Transverse colon (tissue), 4 donors: Measurements from ENCODE around the gene GMDS. TPM values are rescaled to one million over a fixed set of nuclear protein-coding genes. Genes with fewer than 3 reads are reported as not detected.

Experiments
- DNase-seq: peaks from one replicate; pipeline ENCODE4 v3.0.0-alpha.2; 2019
- H3K27ac ChIP-seq, 4 donors: fragments of 200-600 bp; sonication (generic); 2 replicates each; pipeline ENCODE4 v1.5.1; 2016 to 2018; ENCODE audit warnings: inconsistent platforms in 4 of 4
- H3K27me3 ChIP-seq: fragments of 200-600 bp; sonication (generic); 2 replicates; pipeline ENCODE4 v1.5.1; 2017; ENCODE audit warnings: inconsistent platforms
- H3K36me3 ChIP-seq, 4 donors: fragments of 200-600 bp; sonication (generic); 2 replicates each; pipeline ENCODE4 v1.5.1; 2017 to 2019; ENCODE audit warnings: inconsistent platforms in 4 of 4
- H3K4me1 ChIP-seq, 4 donors: fragments of 200-600 bp; sonication (generic); 2 replicates each; pipeline ENCODE4 v1.5.1; 2017 to 2020; ENCODE audit warnings: inconsistent platforms in 4 of 4
- H3K4me3 ChIP-seq, 4 donors: fragments of 200-600 bp; sonication (generic); 1 replicate in 1 of 4; 2 replicates in 3 of 4; pipeline versions ENCODE4 v1.5.1 to v1.6.1; 2017 to 2019; ENCODE audit warnings: inconsistent platforms in 4 of 4
- H3K9me3 ChIP-seq, 2 donors: fragments of 200-600 bp; sonication (generic); 2 replicates each; pipeline ENCODE4 v1.5.1; 2017 to 2019; ENCODE audit warnings: inconsistent platforms in 2 of 2
- EP300 ChIP-seq: sonication (generic); formaldehyde crosslinking; IDR thresholded peaks from one replicate; pipeline ENCODE4 v1.6.1; 2017; ENCODE audit warnings: antibody characterized with exemption, low read depth
- POLR2A ChIP-seq: fragments of 450-650 bp; IDR thresholded peaks from one replicate; pipeline ENCODE4 v1.6.1; 2016; ENCODE audit warnings: antibody characterized with exemption, mild to moderate bottlenecking, moderate library complexity
- POLR2AphosphoS5 ChIP-seq, 3 donors: sonication (generic); formaldehyde crosslinking; IDR thresholded peaks; one replicate each; pipeline ENCODE4 v1.6.1; 2016; ENCODE audit warnings: antibody characterized with exemption in 3 of 3
- WGBS, 2 donors: methylation state at CpG; one replicate each; pipeline ENCODE4 v1.1.5; 2018; ENCODE audit warnings: low coverage in 1 of 2; 5-methylcytosine and 5-hydroxymethylcytosine counted together
- in situ Hi-C, 4 donors: fragments of 200-750 bp; cut with MboI; loops; one replicate each; pipeline versions ENCODE4 v1.15.0 to v1.15.1; 2017; ENCODE audit warnings: low sequenced_read_pairs in 3 of 4, low pct_ligation_motif_present in 1 of 4, low pct_unique_long_range_greater_than_20kb in 1 of 4
- intact Hi-C: fragments of 100-400 bp; cut with DNase I; formaldehyde crosslinking; loops from one replicate; pipeline ENCODE4 v1.15.1; 2023; ENCODE audit warnings: low total_unique reads
- total RNA-seq, 4 donors: library from RNA; depleted of rRNA; stranded (reverse); fragments of >200 nt; gene quantifications; one replicate each; pipeline ENCODE4 v1.1.0, GENCODE V29; 2016
- TF ChIP-seq, protein P1 (sequence below), 5 experiments: fragments of 200-600 bp in 3 of 5; fragments of 450-650 bp in 2 of 5; sonication (generic) in 3 of 5; IDR thresholded peaks; 1 replicate in 2 of 5; 2 replicates in 3 of 5; pipeline ENCODE4 v1.5.1; 2016 to 2017; ENCODE audit warnings: antibody characterized with exemption in 5 of 5, inconsistent platforms in 3 of 5, mild to moderate bottlenecking in 2 of 5, moderate library complexity in 1 of 5

The GMDS gene
- total RNA-seq, 4 donors from 2014 or later = 66.2 to 546 (median 102) TPM

DNA sequence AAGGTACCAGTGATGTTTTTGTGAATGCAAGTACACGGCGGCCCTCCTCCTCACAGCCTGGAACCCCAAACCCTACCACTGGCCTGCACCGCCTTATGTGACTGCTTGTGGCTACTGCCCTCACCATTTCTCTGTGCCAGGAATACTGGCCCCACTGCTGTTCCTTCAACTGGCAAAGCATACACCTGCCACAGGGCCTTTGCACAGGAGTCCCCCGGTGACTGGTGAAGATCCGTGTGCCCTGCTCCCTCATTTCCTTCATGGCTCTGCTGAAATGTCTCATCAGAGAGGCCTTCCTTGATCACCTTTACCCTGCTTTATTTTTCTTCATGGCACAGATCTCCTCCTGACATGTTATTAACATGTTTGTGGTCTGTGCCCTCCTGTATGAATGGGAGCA, 581.9 kb downstream of the GMDS start:
- H3K36me3 ChIP-seq = no peaks in the 10 kb centered on the region
- H3K4me3 ChIP-seq = no peak overlapping the region
- no peaks in the 10 kb centered on the region for H3K27me3 ChIP-seq
- no peaks in the 10 kb centered on the region for H3K9me3 ChIP-seq
- no peak overlapping the region for H3K27ac ChIP-seq
- in situ Hi-C loops = no loop called here
- DNase-seq = no peak
- TF ChIP-seq POLR2AphosphoS5 (IDR thresholded peaks at IDR 0.05) (no peak), POLR2A (no peak), EP300 (no peak)
- TF ChIP-seq, protein P1, sequence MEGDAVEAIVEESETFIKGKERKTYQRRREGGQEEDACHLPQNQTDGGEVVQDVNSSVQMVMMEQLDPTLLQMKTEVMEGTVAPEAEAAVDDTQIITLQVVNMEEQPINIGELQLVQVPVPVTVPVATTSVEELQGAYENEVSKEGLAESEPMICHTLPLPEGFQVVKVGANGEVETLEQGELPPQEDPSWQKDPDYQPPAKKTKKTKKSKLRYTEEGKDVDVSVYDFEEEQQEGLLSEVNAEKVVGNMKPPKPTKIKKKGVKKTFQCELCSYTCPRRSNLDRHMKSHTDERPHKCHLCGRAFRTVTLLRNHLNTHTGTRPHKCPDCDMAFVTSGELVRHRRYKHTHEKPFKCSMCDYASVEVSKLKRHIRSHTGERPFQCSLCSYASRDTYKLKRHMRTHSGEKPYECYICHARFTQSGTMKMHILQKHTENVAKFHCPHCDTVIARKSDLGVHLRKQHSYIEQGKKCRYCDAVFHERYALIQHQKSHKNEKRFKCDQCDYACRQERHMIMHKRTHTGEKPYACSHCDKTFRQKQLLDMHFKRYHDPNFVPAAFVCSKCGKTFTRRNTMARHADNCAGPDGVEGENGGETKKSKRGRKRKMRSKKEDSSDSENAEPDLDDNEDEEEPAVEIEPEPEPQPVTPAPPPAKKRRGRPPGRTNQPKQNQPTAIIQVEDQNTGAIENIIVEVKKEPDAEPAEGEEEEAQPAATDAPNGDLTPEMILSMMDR (IDR thresholded peaks at IDR 0.05) = no peak
- WGBS, 2 donors = 95 to 100% methylated on average over 2 to 5 of the region's 5 CpGs
- no peaks in the 10 kb centered on the region for H3K4me1 ChIP-seq
- intact Hi-C loops = no loop called here

DNA sequence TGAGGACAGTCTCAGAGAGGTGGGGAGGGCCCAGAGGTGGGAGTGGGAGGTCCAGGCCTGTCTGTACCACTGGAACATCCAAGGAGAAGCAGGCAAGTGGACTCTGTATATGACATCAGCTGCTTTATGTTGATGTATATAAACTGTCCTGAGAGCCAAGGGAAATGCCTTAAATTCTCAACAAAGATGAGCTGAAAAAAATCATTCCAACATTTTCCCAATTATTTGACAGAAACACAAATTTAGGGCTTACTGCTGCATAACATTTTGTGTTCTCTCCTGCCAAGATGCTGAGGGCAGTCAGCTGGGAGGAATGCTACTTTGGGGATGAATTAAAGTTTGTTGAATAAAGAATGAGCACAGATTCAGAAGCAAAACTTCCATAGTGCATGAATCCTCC, 582.9 kb downstream of the GMDS start:
- in situ Hi-C loops = no loop called here
- no peak overlapping the region for H3K27ac ChIP-seq
- no peaks in the 10 kb centered on the region for H3K9me3 ChIP-seq
- intact Hi-C loops = no loop called here
- no peak for DNase-seq
- H3K36me3 ChIP-seq = no peaks in the 10 kb centered on the region
- no peak overlapping the region for H3K4me3 ChIP-seq
- TF ChIP-seq POLR2AphosphoS5 (IDR thresholded peaks at IDR 0.05) (no peak), POLR2A (no peak), EP300 (no peak)
- TF ChIP-seq, protein P1 (IDR thresholded peaks at IDR 0.05) = no peak
- no peaks in the 10 kb centered on the region for H3K27me3 ChIP-seq
- H3K4me1 ChIP-seq = no peaks in the 10 kb centered on the region

DNA sequence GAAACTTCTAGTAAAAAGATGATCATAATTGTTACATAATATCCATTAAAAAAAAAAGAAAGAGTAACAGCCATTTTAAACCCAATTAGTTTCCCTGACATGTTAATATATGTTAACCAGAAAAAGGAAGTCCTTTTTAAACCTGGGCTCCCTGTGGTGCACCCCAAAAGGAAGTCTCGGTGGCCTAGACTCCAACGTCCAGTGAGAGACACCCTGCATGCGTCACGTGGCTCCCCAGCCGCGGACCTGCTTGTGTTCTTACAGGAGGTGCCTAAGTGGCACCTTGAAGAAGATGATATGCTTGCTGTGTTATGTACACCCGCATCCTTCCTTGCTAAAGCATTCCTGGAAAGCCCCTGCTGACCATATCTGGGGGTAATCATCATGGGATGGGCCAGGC, 585.6 kb downstream of the GMDS start:
- intact Hi-C loops (no loop called here), in situ Hi-C loops (no loop called here)
- H3K4me1 ChIP-seq = no peaks in the 10 kb centered on the region
- H3K4me3 ChIP-seq = no peak overlapping the region
- H3K27me3 ChIP-seq = no peaks in the 10 kb centered on the region
- H3K27ac ChIP-seq = no peak overlapping the region
- TF ChIP-seq POLR2A = no peak
- no peak for TF ChIP-seq POLR2AphosphoS5 (IDR thresholded peaks at IDR 0.05)
- TF ChIP-seq, protein P1 (IDR thresholded peaks at IDR 0.05) = no peak
- no peaks in the 10 kb centered on the region for H3K9me3 ChIP-seq
- DNase-seq = no peak
- 81% methylated on average over 7 of the region's 7 CpGs; no CpG with 5 or more reads in 1 of the 2 donors for WGBS, 2 donors
- H3K36me3 ChIP-seq = no peaks in the 10 kb centered on the region

DNA sequence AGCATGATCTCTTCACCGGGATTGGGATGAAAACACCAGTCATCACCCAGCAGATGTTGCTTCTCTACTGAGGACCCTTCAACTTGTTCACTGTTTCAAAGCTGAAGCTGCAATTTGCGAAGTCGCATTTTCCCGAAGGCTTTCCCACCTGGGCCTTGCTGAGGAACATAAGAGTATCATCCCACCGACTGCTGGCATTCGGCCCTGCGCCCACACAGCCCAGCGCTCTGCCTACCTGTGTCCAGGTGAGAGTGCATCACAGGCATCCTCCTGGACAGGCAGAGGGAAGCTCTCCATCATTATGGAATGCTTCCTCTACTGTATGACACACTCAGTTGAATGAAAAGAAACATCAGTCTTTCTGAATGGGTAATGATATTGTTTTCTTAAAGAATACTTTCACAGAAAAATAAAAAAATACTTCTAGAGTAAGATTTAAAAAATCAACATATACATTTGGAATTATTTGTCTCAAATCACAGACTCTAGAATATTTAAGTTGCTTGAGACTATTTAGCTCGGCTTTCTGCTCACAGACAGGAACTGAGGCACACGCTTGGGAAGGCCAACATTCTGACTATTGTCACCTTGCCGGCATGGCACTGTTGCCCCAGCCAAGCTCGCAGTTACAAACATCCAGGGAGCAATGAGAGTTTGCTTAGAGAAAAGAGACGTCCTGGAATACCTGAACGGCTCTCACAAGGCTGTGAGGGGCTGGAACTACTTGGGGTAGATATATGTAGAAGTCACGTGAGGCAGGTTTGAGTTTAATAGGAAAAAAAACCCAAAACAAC, 587.0 kb downstream of the GMDS start:
- Histone ChIP-seq H3K4me1 (no peaks in the 10 kb centered on the region), H3K27me3 (no peaks in the 10 kb centered on the region), H3K27ac (no peak overlapping the region), H3K36me3 (no peaks in the 10 kb centered on the region), H3K9me3 (no peaks in the 10 kb centered on the region), H3K4me3 (no peak overlapping the region)
- in situ Hi-C loops = no loop called here
- DNase-seq = no peak
- intact Hi-C loops = no loop called here
- 92 to 94% methylated on average over 4 to 15 of the region's 15 CpGs for WGBS, 2 donors
- TF ChIP-seq, protein P1 (IDR thresholded peaks at IDR 0.05) = no peak
- TF ChIP-seq POLR2A (no peak), POLR2AphosphoS5 (IDR thresholded peaks at IDR 0.05) (no peak), EP300 (no peak)
